NCI-H1694 treated with DMSO at 0.1 percent for 48 hours (cell line): ENCODE results near the gene SMIM14.
"Not testable (repeated sequence)": the region's sequence is repeated elsewhere in the genome, so short reads cannot be mapped to it uniquely, and the experiment has no call there.

ENCODE experiments used
- DNase-seq: peaks from one replicate; lab custom pipeline; 2025; lab: John Stamatoyannopoulos, UW

The SMIM14 gene

DNA sequence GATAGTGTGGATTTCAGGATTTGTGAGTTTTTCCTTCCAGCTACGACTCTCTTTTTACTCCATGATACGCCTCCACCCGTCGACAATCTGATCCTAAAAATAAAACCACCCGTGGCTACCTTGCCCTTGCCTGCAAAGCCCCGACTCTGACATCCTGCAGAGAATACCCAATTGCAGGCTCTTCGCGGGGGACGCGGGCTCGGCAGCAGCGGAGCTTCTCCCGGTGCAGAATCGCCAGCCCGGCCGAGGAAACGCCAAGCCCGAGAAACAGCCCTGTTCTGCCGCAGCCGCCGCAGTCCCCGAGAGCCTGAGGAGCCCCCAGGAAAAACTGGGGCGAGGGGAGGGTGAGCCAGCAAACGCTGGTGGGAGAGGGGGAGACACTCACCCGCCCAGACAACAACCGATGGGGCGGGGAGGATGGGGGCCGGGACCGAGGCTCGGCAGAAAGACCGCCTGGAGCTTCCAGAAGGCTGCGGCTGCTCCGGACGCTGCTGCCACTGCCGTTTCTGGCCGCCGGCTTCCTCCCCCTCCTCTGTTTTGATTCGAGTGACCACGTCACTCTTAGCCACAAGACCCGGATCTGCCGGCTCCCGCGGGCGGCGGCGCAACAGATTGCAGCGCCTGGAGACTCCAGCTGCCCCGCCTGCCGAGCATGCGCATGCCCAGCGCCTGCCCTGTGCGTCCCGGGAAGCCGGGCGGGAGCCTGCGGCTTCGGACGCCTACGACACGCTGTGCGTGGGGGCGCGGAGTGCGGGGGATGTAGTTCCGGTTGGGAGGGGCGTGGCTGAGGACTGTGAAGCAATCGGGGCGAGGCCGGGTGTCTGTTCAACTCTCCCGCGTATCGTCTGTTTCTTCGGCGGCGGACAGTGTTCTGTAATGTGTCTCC lies at the start of gene SMIM14:
Gene SMIM14, minus strand, starts transcription at position 512 of the 886 bp plus-strand sequence. CDS start 33,720 bp downstream, outside the sequence.
- DNase-seq: peak; percentile 85

DNA sequence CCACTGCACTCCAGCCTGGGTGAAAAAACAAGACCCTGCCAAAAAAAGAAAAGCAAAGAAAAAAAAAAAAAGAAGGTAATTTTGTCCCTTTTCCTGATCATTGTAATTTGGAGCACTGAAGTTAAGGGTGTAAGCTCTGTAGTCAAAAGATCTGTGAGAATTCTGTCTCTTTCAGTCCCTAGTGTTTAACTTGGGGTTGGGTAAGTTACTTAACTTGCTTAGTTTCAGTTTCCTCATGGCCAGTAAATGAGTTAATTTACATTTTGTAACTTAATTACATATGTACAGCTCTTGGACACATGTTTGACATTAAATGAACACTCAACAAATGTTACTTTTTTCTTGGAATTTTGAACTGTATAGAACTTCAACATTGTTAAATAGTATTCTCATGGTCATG lies 48.3 kb upstream of the SMIM14 start:
- DNase-seq: no peak

DNA sequence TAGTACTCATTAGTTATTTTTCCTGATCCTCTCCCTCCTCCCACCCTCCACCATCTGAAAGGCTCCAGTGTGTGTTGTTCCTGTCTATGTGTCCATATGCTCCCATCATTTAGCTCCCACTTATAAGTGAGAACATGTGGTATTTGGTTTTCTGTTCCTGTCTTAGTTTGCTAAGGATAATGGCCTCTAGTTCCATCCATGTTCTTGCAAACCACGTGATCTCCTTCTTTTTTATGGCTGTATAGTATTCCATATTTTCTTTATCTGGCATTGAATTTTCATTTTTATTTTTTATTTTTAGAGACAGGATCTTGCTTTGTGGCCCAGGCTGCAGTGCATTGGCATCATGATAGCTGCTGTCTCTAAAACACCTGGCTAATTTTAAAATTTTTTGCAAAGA lies 47.3 kb upstream of the SMIM14 start:
- no peak for DNase-seq

DNA sequence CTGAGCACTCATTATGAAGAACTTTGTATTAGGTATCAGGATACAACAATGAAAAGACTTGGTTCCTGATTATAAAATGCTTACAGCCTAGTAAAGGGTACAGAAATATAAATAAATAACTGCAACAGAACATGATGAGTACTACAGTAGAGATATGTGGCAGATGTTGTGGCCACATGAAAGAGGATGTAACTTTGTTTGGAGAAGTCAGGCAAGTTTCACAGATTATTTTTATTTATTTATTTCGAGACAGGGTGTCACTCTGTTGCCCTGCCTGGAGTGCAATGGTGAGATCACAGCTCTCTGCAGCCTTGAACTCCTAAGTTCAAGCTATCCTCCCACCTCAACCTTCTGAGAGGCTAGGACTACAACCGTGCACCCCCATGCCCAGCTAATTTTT lies 43.5 kb upstream of the SMIM14 start:
- DNase-seq: no peak

DNA sequence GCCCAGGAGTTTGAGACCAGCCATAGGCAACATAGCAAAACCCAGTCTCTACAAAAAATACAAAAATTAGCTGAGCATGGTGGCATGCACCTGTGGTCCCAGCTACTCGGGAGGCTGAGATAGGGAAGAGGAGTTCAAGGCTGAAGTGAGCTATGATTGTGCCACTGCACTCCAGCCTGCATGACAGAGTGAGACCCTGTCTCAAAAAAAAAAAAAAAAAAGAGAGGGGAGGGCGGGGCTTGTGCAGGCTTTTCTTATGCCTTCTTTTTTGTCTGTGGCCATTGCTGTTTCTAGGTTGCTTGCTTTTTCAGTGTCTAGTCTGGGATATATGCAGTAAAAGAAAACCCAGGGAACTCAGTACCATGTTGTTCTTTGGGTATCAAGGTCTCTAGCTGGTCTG lies 42.3 kb upstream of the SMIM14 start:
- not testable (repeated sequence) for DNase-seq

DNA sequence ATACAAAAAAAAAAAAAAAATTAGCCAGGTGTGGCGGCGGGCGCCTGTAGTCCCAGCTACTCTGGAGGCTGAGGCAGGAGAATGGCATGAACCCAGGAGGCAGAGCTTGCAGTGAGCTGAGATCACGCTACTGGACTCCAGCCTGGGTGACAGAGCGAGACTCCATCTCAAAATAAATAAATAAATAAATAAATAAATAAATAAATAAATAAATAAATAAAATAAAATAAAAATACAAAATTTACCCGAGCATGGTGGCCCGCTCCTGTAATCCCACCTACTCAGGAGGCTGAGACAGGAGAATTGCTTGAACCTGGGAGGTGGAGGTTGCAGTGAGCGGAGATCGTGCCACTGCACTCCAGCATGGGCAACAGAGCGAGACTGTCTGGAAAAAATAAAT lies 37.0 kb upstream of the SMIM14 start:
- not testable (repeated sequence) for DNase-seq

DNA sequence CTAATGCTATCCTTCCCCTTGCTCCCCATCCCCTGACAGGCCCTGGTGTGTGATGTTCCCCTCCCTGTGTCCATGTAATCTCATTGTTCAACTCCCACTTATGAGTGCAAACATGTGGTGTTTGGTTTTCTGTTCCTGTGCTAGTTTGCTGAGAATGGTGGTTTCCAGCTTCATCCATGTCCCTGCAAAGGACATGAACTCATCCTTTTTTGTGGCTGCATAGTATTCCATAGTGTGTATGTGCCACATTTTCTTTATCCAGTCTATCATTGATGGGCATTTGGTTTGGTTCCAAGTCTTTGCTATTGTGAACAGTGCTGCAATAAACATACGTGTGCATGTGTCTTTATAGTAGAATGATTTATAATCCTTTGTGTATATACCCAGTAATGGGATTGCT lies 31.6 kb upstream of the SMIM14 start:
- DNase-seq: not testable (repeated sequence)

DNA sequence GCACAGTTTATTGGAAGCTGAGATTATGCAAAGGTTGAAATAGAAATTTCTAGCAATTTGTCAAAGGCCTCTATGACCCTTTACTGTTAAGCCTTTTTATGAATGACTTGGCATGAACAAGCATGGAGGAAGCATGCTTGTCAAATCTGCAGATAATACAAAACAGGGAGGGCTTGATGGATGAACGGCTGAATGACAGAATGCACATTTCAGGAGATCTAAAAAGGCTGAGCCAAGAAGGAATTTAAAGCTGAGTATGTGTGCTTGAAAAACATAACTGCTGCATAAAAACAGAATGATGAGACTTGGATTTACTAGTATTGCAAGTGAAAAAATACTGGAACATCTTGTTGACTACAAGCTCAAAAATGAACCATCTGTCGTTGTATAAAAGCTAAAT lies 30.2 kb upstream of the SMIM14 start:
- peak; percentile 27 for DNase-seq

DNA sequence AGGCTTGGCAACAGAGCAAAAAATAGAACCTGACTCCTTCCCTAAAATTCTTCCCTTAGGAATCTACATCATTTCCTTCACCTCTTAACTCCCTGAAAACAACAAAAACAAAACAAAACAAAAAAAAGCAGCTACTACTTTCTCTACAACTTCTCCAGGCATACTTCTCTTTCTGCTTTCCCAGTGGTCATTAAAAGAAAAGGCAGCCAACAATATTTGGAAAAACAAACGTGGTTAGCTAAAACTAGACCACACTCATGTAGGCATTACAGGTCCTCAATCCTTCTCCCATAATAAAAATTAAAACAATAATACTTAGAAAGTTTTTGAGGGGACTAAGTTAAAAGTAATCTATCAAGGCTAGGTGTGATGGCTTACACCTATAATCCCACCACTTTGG lies 29.0 kb upstream of the SMIM14 start:
- DNase-seq: no peak

DNA sequence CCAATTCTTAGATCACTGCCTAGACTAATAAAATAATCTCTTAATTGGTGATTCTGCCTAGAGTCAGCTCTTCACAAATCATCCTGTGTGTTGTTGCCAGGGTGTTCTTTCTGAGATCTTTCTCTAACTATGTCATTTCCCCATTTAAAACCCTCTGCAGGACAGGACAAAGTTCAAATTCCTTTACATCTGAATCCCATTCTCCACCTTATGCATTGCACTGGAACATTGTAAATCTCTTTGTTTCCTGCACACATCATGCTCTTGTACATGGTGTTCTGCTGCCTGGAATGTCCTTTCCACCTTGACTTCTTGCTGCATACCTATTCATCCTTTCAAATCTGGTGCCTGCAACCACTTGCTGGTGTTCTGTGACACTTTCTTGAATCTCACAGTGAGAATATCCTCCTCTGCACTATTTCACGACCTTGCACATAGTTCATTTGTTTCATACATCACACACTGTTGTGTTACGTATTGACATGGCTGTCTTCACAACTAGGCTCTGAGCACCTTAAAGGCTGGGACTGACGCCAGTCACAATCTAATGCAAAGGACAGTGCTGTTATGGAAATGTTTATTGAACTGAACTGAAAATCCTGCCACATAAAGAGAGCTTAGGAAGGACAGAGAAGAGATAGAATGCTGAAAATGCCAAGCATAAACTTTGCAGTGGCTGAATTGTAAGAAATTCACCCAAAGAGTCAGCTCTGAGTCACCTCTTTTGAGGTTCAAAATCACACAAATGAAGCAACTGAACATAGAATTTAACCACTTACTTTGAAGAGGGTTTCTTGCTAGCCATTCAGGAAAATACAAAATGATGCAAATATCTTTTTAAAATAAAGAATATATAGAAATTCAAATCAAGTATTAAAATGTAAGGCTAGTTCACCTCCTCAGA lies 26.4 kb upstream of the SMIM14 start:
- no peak for DNase-seq

DNA sequence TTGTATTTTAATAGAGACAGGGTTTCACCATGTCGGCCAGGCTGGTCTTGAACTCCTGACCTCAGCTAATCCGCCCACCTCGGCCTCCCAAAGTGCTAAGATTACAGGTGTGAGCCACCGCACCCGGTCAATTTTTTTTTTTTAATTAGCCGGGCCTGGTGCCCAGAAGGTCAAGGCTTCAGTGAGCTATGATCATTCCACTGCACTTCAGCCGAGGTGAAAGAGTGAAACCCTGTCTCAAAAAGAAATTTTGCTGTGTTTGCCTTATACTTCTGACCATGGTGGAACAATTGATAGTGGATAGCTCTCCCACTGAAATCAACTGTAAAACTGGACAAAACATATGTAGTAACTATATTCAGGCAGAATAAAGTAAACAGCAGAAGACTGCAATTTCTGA lies 24.0 kb upstream of the SMIM14 start:
- DNase-seq: no peak

DNA sequence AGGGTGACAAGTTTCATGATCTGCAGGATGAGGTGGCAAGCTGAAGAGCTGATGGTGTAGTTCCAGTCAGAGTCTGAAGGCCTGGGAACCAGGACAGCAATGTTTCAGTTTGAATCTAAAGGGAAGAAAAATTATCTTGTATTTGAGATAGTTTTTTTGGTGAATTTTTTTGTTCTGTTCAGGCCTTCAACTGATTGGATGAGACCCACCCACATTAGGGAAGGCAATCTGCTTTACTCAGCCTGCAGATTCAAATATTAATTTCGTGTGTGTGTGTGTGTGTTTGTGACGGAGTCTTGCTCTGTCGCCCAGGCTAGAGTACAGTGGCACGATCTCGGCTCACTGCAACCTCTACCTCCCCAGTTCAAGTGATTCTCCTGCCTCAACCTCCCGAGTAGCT lies 22.1 kb upstream of the SMIM14 start:
- DNase-seq: no peak

DNA sequence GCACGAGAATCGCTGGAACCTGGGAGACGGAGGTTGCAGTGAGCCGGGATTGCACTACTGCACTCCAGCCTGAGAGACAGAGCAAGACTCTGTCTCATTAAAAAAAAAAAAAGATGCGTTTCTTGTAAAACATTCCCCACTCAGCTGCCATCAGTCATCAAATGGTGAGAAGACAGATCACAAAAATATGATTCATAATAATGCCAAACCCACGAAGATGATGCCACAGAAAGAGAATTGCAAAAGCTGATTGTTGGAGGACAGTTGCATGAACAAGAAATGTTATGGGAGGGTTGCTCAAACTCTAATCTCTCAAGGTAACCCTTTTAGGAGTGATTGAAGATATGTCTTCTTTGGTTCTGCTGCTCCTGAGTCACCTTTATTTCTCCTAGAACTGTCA lies 21.4 kb upstream of the SMIM14 start:
- no peak for DNase-seq

DNA sequence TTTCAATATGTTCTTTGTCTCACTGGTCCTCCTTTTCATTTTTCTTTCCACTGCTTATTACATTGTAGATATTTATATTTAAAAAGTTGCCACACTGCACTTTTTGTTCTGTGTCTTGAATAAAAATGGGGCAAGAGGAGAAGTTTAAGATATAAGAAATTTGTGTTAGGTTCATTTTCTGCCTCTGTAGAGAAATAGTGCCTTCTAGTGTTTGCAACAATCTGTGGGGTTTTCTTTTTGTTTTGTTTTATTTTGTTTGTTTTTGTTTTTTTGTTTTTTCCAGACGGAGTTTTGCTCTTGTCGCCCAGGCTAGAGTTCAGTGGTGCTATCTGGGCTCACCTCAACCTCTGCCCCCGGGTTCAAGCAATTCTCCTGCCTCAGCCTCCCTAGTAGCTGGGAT lies 20.1 kb upstream of the SMIM14 start:
- no peak for DNase-seq

DNA sequence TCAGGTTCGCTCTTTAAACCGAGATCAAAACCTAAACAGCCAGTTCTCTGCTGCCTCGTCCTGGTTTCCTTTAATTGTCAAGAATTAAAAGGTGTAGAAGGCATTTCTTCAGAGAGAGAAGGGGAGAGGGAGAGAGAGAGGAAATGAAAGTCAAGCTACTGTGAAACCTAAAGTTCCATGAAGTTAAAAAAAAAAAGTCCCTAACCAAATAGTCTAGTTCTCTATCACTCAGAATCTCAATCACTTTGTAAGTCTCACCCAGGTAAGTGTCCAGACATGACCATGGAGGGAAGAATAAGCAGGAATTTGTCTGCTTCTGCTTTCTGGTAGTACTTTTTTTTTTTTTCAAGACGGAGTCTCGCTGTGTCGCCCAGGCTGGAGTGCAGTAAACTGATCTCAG lies 18.8 kb upstream of the SMIM14 start:
- DNase-seq: no peak

DNA sequence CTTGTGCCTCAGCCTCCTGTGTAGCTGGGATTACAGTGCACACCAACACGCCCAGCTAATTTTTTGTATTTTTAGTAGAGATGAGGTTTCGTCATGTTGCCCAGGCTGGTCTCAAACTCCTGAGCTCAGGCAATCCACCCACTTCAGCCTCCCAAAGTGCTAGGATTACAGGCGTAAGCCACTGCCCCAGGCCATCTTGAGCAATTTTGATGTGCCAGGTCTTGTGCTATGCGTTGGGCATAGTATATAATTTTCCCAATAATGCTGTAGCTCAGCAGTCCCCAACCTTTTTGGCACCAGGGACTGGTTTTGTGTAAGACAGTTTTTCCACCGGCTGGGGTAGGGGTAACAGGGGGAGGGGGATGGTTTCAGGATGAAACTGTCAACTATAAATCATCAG lies 18.0 kb upstream of the SMIM14 start:
- not testable (repeated sequence) for DNase-seq

DNA sequence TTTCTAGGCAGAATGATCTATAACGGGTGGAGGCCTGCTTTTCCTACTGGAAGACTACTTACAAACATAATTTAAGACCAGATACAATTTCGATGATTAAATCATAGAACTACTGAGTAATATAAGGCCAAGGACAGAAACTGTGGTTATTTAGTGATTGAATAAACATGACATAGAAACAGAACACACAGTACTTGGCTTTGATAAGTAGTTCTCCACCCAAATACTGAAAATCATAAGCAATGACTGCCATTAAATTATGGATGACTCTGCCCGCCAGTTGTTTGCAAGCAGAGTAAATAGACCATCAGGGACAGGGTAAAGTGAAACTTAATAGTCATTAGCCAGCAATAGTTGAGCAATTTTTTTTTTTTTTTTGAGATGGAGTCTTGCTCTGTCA lies 17.2 kb upstream of the SMIM14 start:
- no peak for DNase-seq

DNA sequence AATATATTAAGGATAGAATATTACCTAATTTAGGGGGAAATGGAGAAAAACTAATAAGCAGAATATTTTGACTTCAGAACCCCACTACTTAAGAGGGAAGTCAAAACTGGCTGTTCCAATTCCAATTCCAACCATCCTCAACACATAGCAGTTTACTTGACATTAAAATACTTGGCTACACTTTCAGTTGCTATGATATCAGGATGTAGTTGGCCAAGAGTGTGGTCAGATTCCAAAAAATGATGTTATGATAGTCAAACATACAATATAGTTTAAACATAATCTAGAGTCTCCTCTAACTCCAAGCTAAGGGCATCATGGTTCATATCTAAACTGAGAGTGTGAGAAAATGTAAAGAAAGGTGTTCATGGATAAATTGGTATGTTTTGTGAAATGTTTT lies 16.5 kb upstream of the SMIM14 start:
- DNase-seq: no peak

DNA sequence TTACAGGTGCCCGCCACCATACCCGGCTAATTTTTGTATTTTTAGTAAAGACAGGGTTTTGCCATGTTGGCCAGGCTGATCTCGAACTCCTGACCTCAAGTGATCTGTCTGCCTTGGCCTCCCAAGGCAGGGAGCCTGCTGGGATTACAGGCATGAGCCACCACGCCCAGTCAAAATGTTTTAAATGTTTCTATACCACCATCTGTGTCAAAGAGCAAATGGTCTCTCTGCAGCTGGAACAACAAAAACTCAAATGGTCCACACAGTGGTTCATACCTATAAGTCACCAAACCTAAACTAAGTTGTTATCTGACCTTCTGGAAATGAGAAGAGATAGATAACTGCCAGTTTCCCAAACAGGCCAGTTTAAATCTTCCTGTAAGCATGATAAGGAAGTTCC lies 12.9 kb upstream of the SMIM14 start:
- not testable (repeated sequence) for DNase-seq

DNA sequence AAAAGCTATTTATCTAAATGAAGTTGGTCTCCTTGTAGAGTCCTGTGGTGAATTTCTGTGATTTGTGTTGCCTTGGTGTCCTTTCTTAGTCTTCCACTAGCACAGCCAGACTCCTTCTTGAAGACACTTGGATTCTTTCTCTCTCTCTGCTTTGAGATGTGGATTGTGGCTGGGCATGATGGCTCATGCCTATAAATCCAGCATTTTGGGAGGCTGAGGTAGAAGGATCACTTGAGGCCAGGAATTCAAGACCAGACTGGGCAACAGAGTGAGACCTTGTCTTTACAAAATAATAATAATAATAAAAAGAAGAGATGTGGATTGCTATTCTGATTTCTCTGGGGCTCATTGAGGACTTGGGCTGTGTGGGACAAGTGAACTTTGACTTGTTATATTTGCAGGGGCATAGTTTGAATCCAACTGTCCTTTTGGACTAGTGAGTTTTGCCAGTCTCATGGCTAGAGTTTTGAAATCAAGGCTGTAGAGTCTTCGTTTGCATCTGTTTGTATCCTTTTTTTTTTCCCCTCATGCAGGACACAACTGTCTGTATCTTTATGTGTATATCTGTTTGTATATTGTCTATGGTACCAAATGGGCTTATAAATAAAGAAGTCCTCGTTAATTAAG lies 11.1 kb upstream of the SMIM14 start:
- DNase-seq: no peak

DNA sequence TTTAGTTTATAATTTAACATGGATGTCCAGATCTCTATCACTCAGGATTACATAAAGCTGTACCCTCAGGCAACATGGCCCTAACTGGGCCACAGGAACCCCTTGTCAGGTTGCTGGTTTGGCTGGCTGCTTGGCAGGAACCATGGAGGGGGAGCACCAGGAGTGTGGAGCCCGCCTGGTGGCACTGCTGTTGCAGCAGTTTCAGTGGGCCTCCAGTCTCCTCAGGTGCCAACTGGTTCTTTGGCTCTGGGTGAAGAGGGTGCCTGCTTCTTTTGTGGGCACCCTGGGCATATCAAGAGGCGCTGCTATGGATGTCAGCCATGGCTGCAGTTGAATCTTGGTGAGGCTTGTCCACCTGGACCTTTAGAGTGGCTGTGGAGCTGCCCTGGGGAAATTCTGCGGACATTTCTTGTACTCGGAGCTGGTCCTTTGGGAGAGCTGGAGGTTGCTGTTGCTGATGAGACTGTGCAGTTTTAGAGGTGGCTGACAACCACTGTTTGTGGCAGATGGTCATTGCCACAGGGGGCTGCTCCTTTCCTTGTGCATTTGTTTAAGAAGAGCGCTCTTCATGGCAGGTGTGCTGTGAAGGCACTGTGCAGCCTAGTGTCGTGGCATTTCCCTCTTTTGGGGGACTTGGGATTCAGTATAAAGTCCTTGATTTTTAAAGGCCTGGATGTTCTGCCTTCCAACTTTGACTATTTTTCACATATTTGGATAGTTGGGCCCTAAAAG lies 10.3 kb upstream of the SMIM14 start:
- no peak for DNase-seq

DNA sequence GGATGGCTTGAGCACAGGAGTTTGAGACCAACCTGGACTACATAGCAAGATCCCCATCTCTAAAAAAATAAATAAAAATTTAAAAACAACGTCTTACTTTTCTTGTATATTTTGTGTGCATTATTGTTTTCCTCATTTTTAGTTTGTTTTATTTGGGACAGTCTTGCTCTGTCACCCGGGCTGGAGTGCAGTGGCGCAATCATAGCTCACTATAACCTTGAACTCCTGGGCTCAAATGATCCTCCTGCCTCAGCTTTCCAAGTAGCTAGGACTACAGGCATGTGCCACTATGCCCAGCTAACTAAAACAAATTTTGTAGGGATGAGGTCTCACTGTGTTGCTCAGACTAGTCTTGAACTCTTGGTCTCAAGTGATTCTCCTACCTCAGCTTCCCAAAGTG lies 9.5 kb upstream of the SMIM14 start:
- no peak for DNase-seq
